Neuronal stem cell (in vitro differentiated cells): Measurements from ENCODE around the gene RAD51B.

Source experiments
- DNase-seq: peaks from one replicate; pipeline ENCODE4 v3.0.0-alpha.2; 2013; ENCODE audit warnings: low spot score
- H2AFZ ChIP-seq: one replicate; pipeline ENCODE4 v1.6.1; 2013; ENCODE audit warnings: mild to moderate bottlenecking, low read length, inconsistent platforms
- H2AK5ac ChIP-seq: 2 replicates; pipeline ENCODE4 v1.6.1; 2013; ENCODE audit warnings: low read depth, mild to moderate bottlenecking, inconsistent platforms, low read length, moderate library complexity, mixed read lengths
- H2BK120ac ChIP-seq: 2 replicates; pipeline ENCODE4 v1.6.1; 2013; ENCODE audit warnings: low read depth, mild to moderate bottlenecking, inconsistent platforms, low read length, moderate library complexity, mixed read lengths
- H2BK12ac ChIP-seq: one replicate; pipeline ENCODE4 v1.6.1; 2013; ENCODE audit warnings: low read length, inconsistent platforms
- H2BK15ac ChIP-seq: 2 replicates; pipeline ENCODE4 v1.6.1; 2013; ENCODE audit warnings: mild to moderate bottlenecking, low read length, inconsistent platforms, mixed read lengths
- H2BK5ac ChIP-seq: one replicate; pipeline ENCODE4 v1.6.1; 2013; ENCODE audit warnings: inconsistent platforms, mild to moderate bottlenecking, low read length, moderate library complexity
- H3K14ac ChIP-seq: one replicate; pipeline ENCODE4 v1.6.1; 2013; ENCODE audit warnings: low read length, inconsistent platforms
- H3K18ac ChIP-seq: 2 replicates; pipeline ENCODE4 v1.6.1; 2013; ENCODE audit warnings: low read length, inconsistent platforms
- H3K23ac ChIP-seq: 2 replicates; pipeline ENCODE4 v1.6.1; 2013; ENCODE audit warnings: low read depth, mild to moderate bottlenecking, mixed read lengths, low read length, inconsistent platforms; ENCODE audit not compliant: poor library complexity
- H3K27ac ChIP-seq: replicated peaks from 3 replicates; pipeline ENCODE4 v1.5.1; 2013; ENCODE audit warnings: low read length, inconsistent platforms
- H3K27me3 ChIP-seq, 3 experiments: 2 replicates each; pipeline ENCODE4 v1.6.1; 2013; ENCODE audit warnings: low read length in 3 of 3, mild to moderate bottlenecking in 2 of 3, inconsistent platforms in 1 of 3, low read depth in 1 of 3, mixed read lengths in 1 of 3, moderate library complexity in 1 of 3; ENCODE audit not compliant: control insufficient read depth in 3 of 3, insufficient read depth in 3 of 3
- H3K36me3 ChIP-seq, 2 donors: replicated peaks in 1 of 2; 2 replicates each; pipeline ENCODE4 v1.6.1; 2013; ENCODE audit warnings: low read length in 2 of 2; ENCODE audit not compliant: control insufficient read depth in 2 of 2, insufficient read depth in 2 of 2
- H3K4ac ChIP-seq: 2 replicates; pipeline ENCODE4 v1.6.1; 2013; ENCODE audit warnings: inconsistent platforms, mild to moderate bottlenecking, low read length, moderate library complexity
- H3K4me1 ChIP-seq, 2 donors: 1 replicate in 1 of 2; 2 replicates in 1 of 2; pipeline ENCODE4 v1.6.1; 2013; ENCODE audit warnings: low read length in 2 of 2, low read depth in 1 of 2; ENCODE audit not compliant: control insufficient read depth in 2 of 2, insufficient read depth in 1 of 2
- H3K4me2 ChIP-seq: one replicate; pipeline ENCODE4 v1.6.1; 2013; ENCODE audit warnings: mild to moderate bottlenecking, low read length, inconsistent platforms; ENCODE audit not compliant: insufficient read depth, poor library complexity, severe bottlenecking
- H3K4me3 ChIP-seq, 2 donors: 2 replicates each; pipeline ENCODE4 v1.5.1; 2013; ENCODE audit warnings: low read length in 2 of 2, mild to moderate bottlenecking in 2 of 2, inconsistent platforms in 1 of 2, moderate library complexity in 1 of 2
- H3K79me1 ChIP-seq: one replicate; pipeline ENCODE4 v1.6.1; 2013; ENCODE audit warnings: low read depth, mild to moderate bottlenecking, inconsistent platforms, low read length, moderate library complexity
- H3K9ac ChIP-seq: one replicate; pipeline ENCODE4 v1.6.1; 2013; ENCODE audit warnings: mild to moderate bottlenecking, low read depth, low read length, inconsistent platforms; ENCODE audit not compliant: poor library complexity
- H3K9me3 ChIP-seq, 2 donors: replicated peaks in 1 of 2; 2 replicates each; pipeline versions ENCODE3 to v1.6.1; 2013; ENCODE audit warnings: low read length in 2 of 2, mild to moderate bottlenecking in 2 of 2, inconsistent platforms in 1 of 2, low read depth in 1 of 2, mixed read lengths in 1 of 2, moderate library complexity in 1 of 2; ENCODE audit not compliant: control insufficient read depth in 2 of 2, insufficient read depth in 1 of 2
- H4K8ac ChIP-seq: one replicate; pipeline ENCODE4 v1.6.1; 2013; ENCODE audit warnings: low read depth, mild to moderate bottlenecking, inconsistent platforms, low read length, moderate library complexity
- H4K91ac ChIP-seq: one replicate; pipeline ENCODE4 v1.6.1; 2013; ENCODE audit warnings: low read length, low read depth, mild to moderate bottlenecking, inconsistent platforms; ENCODE audit not compliant: poor library complexity
- WGBS, 2 donors: extraction: QIAGEN DNeasy Blood & Tissue Kit; methylation state at CpG; one replicate each; pipeline ENCODE4 v1.1.7; 2013; ENCODE audit warnings: missing lambda C conversion rate in 2 of 2, mixed read lengths in 1 of 2; ENCODE audit not compliant: insufficient read length in 2 of 2, insufficient replicate concordance in 1 of 2; ENCODE audit errors: extremely low coverage in 2 of 2; 5-methylcytosine and 5-hydroxymethylcytosine counted together

The RAD51B gene

GRCh38 chr14:68705741-68706283 is 886.2 kb downstream of the RAD51B start:
- WGBS, 2 donors: no CpG with 5 or more reads among the region's 10 CpGs
- Histone ChIP-seq H2BK5ac (no peak overlapping the region), H2BK15ac (peak overlapping the region; percentile 42), H3K4me3 (no peak overlapping the region), H3K4me1 (peaks cover 0 to 3% of the 10 kb centered on the region in 2 donors), H3K14ac (no peak overlapping the region), H2AFZ (no peak overlapping the region), H4K91ac (no peak overlapping the region), H3K9ac (no peak overlapping the region), H2BK12ac (no peak overlapping the region), H3K18ac (peak overlapping the region; percentile 23), H3K27me3 (no peaks in the 10 kb centered on the region), H3K23ac (no peak overlapping the region), H3K9me3 (peaks cover 3 to 5% of the 10 kb centered on the region in 2 donors), H4K8ac (no peak overlapping the region), H2BK120ac (no peak overlapping the region), H3K36me3 (no peaks in the 10 kb centered on the region), H2AK5ac (peak overlapping the region; percentile 60), H3K4ac (no peak overlapping the region), H3K79me1 (no peaks in the 10 kb centered on the region), H3K4me2 (no peak overlapping the region), H3K27ac (no peak overlapping the region)
- DNase-seq: no peak

DNA sequence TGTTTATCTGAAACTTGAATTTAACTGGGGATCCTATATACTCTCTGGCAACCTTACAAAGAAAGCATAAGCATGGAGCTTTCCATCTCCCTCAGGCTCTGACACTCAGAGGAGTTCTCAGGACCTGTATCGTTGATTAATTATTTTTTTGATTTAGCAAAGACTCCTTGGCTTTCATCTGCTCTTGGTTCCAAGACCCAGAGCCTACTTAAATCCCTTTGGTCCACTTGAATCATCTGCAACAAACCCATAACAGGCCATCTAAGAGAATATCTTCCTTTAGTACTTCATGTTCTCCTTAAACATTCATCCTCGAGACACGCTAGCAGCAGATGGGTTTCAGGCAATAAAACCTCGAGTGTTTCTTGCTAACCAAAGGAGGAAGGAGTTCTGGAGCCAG is 887.9 kb downstream of the RAD51B start:
- no peak for DNase-seq
- H2BK120ac ChIP-seq: no peak overlapping the region
- no CpG with 5 or more reads among the region's 4 CpGs for WGBS, 2 donors
- no peak overlapping the region for H3K14ac ChIP-seq
- H3K79me1 ChIP-seq: no peaks in the 10 kb centered on the region
- H3K36me3 ChIP-seq: no peaks in the 10 kb centered on the region
- no peak overlapping the region for H3K23ac ChIP-seq
- H4K91ac ChIP-seq: no peak overlapping the region
- H2BK12ac ChIP-seq: no peak overlapping the region
- no peak overlapping the region for H2BK5ac ChIP-seq
- peaks cover 0 to 2% of the 10 kb centered on the region in 2 donors for H3K4me1 ChIP-seq
- no peak overlapping the region for H3K9ac ChIP-seq
- H3K4ac ChIP-seq: no peak overlapping the region
- H3K27me3 ChIP-seq: no peaks in the 10 kb centered on the region
- H4K8ac ChIP-seq: no peak overlapping the region
- H3K4me2 ChIP-seq: no peak overlapping the region
- H3K27ac ChIP-seq: no peak overlapping the region
- H2AK5ac ChIP-seq: no peak overlapping the region
- no peak overlapping the region for H3K4me3 ChIP-seq
- H2AFZ ChIP-seq: no peak overlapping the region
- no peak overlapping the region for H3K18ac ChIP-seq
- no peak overlapping the region for H2BK15ac ChIP-seq
- H3K9me3 ChIP-seq: no peaks in the 10 kb centered on the region

DNA sequence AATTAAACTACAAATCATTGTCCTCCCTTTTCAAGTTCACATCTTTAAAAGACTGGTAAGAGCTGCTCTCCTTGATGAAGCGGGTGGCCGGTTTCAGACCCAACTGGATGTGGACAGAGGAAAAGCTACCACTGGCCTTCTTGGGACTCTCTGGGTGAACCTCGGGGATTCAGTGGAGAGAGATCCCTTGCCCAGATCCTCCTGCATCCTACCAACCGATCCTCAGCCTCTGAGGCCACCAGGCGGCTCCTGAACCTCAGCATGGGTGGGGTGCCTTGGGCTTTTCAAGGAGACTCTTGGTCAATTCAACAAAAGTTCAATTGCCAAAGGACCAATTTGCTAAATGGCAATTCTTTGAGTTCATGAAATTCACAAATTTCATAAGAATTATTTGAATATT is 888.8 kb downstream of the RAD51B start:
- no peak for DNase-seq
- H2BK120ac ChIP-seq: no peak overlapping the region
- no peak overlapping the region for H4K8ac ChIP-seq
- H3K4me2 ChIP-seq: no peak overlapping the region
- no peak overlapping the region for H3K4ac ChIP-seq
- no peaks in the 10 kb centered on the region for H3K4me1 ChIP-seq
- no peak overlapping the region for H4K91ac ChIP-seq
- H2AK5ac ChIP-seq: no peak overlapping the region
- WGBS, 2 donors: no CpG with 5 or more reads among the region's 5 CpGs
- no peak overlapping the region for H2BK12ac ChIP-seq
- no peak overlapping the region for H3K23ac ChIP-seq
- H3K27ac ChIP-seq: no peak overlapping the region
- no peak overlapping the region for H2AFZ ChIP-seq
- no peak overlapping the region for H3K18ac ChIP-seq
- no peak overlapping the region for H3K9ac ChIP-seq
- no peak overlapping the region for H2BK5ac ChIP-seq
- no peak overlapping the region for H3K14ac ChIP-seq
- H3K9me3 ChIP-seq: no peaks in the 10 kb centered on the region
- no peak overlapping the region for H2BK15ac ChIP-seq
- H3K27me3 ChIP-seq: no peaks in the 10 kb centered on the region
- H3K36me3 ChIP-seq: no peaks in the 10 kb centered on the region
- no peak overlapping the region for H3K4me3 ChIP-seq
- H3K79me1 ChIP-seq: no peaks in the 10 kb centered on the region

DNA sequence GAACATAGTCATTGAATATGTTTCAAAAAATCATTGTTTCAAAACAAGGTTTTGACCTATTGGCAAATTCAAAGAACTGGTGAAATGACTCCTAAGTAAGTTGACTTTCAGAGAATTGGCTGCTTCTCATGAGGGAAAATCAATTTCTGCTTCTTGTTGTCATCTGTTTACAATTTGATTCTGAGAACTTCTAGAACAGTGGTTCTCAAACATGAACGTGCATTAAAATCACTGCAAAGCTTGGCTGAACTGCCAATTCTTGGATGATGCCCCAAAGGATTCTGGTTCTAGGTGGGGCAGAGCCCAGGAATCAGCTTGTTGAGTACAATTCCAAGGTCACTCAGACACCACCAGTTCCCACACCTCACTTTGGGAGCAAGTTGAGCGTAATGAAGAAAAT is 889.4 kb downstream of the RAD51B start:
- Histone ChIP-seq H3K4ac (no peak overlapping the region), H2BK15ac (no peak overlapping the region), H2BK120ac (no peak overlapping the region), H3K4me3 (no peak overlapping the region), H4K91ac (no peak overlapping the region), H2AK5ac (no peak overlapping the region), H3K79me1 (no peaks in the 10 kb centered on the region), H2BK5ac (no peak overlapping the region), H3K23ac (no peak overlapping the region), H3K9me3 (no peaks in the 10 kb centered on the region), H3K9ac (no peak overlapping the region), H3K27me3 (no peaks in the 10 kb centered on the region), H3K27ac (no peak overlapping the region), H3K36me3 (no peaks in the 10 kb centered on the region), H2BK12ac (no peak overlapping the region), H3K4me2 (no peak overlapping the region), H2AFZ (no peak overlapping the region), H3K4me1 (no peaks in the 10 kb centered on the region), H4K8ac (no peak overlapping the region), H3K18ac (no peak overlapping the region), H3K14ac (no peak overlapping the region)
- no CpG with 5 or more reads among the region's 2 CpGs for WGBS, 2 donors
- DNase-seq: no peak
